K562 (cell line): ENCODE data around the gene BCL2L13. TPM values are rescaled to one million over a fixed set of nuclear protein-coding genes. Genes with fewer than 3 reads are reported as not detected.
"Not testable (repeated sequence)": the region's sequence is repeated elsewhere in the genome, so short reads cannot be mapped to it uniquely, and the experiment has no call there.

Experiments
- ATAC-seq: fragments of 200-7000 bp; cut with Tn5 transposase; 3 replicates; pipeline ENCODE4 v1.9.1; 2020; ENCODE audit warnings: moderate library complexity
- BruUV-seq: library from RNA; stranded (reverse); fragments of 400-500 nt; replicated peaks from 2 replicates; lab custom pipeline; 2021; lab: Mats Ljungman, UMichigan
- CTCF ChIA-PET: fragments of 300-600 bp; formaldehyde crosslinking; extraction: SDS; loops from one replicate; lab custom pipeline; 2021; ENCODE audit warnings: low intra/inter-chr PET ratio; lab: Yijun Ruan, JAX
- POLR2A ChIA-PET: fragments of 300-600, 350-650 bp; sonication (Branson Sonifier 250); formaldehyde crosslinking; extraction: SDS; loops from one replicate; lab custom pipeline; 2021; ENCODE audit warnings: antibody characterized with exemption, inconsistent platforms; lab: Yijun Ruan, JAX
- DNase-seq, 4 experiments: peaks; one replicate each; pipeline versions ENCODE4 v3.0.0 to v3.0.0-alpha.2; 2011 to 2018; ENCODE audit warnings: low spot score in 3 of 4, mixed read lengths in 3 of 4; ENCODE audit errors: extremely low read depth in 1 of 4
- FAIRE-seq: peaks from 2 replicates; lab custom pipeline; 2011; peaks lifted over from hg19 to GRCh38; lab: Jason Lieb, UNC
- H2AFZ ChIP-seq: 2 replicates; pipeline ENCODE4 v1.6.0; 2011; ENCODE audit warnings: low read depth, low read length, control low read depth, inconsistent platforms
- H3K27ac ChIP-seq: fragments of 200-600 bp; 3 replicates; pipeline ENCODE4 v1.8.0; 2011; ENCODE audit warnings: low read depth, mild to moderate bottlenecking, control low read depth, inconsistent platforms, low read length, moderate library complexity, mixed read lengths; ENCODE audit errors: extremely low read depth
- H3K27me3 ChIP-seq, 2 experiments: fragments of 300-600 bp in 1 of 2; 2 replicates in 1 of 2; 3 replicates in 1 of 2; pipeline versions ENCODE4 v1.6.0 to v1.8.0; 2011; ENCODE audit warnings: inconsistent platforms in 2 of 2, low read length in 2 of 2, mild to moderate bottlenecking in 1 of 2, mixed read lengths in 1 of 2, moderate library complexity in 1 of 2; ENCODE audit not compliant: control insufficient read depth in 2 of 2, insufficient read depth in 2 of 2
- H3K36me3 ChIP-seq: fragments of 300-600 bp; 3 replicates; pipeline ENCODE4 v1.8.0; 2011; ENCODE audit warnings: mild to moderate bottlenecking, low read length, inconsistent platforms; ENCODE audit not compliant: control insufficient read depth, insufficient read depth
- H3K4me1 ChIP-seq, 2 experiments: fragments of 200-600 bp in 1 of 2; replicated peaks in 1 of 2; 2 replicates in 1 of 2; 3 replicates in 1 of 2; pipeline versions ENCODE4 v1.5.1 to v1.8.0; 2011; ENCODE audit warnings: inconsistent platforms in 2 of 2, low read length in 2 of 2, mild to moderate bottlenecking in 1 of 2, mixed read lengths in 1 of 2, moderate library complexity in 1 of 2; ENCODE audit not compliant: control insufficient read depth in 2 of 2, insufficient read depth in 2 of 2
- H3K4me2 ChIP-seq: 2 replicates; pipeline ENCODE4 v1.6.1; 2011; ENCODE audit warnings: low read length, control low read depth, inconsistent platforms, mixed read lengths; ENCODE audit not compliant: insufficient read depth
- H3K4me3 ChIP-seq: fragments of 200-600 bp; sonication (generic), shearing (Covaris generic); 2 replicates; pipeline ENCODE4 v1.5.1; 2016; ENCODE audit warnings: control low read depth, inconsistent platforms
- H3K79me2 ChIP-seq: fragments of 200-600 bp; 3 replicates; pipeline ENCODE4 v1.8.0; 2011; ENCODE audit warnings: low read length, inconsistent platforms; ENCODE audit not compliant: control insufficient read depth, insufficient read depth
- H3K9ac ChIP-seq, 2 experiments: 2 replicates each; pipeline versions ENCODE4 v1.6.0 to v1.6.1; 2011; ENCODE audit warnings: low read depth in 2 of 2, low read length in 2 of 2, control low read depth in 1 of 2, inconsistent platforms in 1 of 2, mild to moderate bottlenecking in 1 of 2, mixed read lengths in 1 of 2; ENCODE audit not compliant: insufficient read depth in 1 of 2
- H3K9me1 ChIP-seq: one replicate; pipeline ENCODE4 v1.6.0; 2011; ENCODE audit warnings: inconsistent platforms, mild to moderate bottlenecking, low read length, moderate library complexity; ENCODE audit not compliant: control insufficient read depth, insufficient read depth
- H3K9me3 ChIP-seq: replicated peaks from 2 replicates; pipeline ENCODE4 v1.5.1; 2011; ENCODE audit warnings: low read depth, low read length, inconsistent platforms; ENCODE audit not compliant: control insufficient read depth, insufficient read depth
- H4K20me1 ChIP-seq: replicated peaks from 2 replicates; pipeline ENCODE4 v1.6.1; 2011; ENCODE audit warnings: low read length, inconsistent platforms, mixed read lengths; ENCODE audit not compliant: control insufficient read depth, insufficient read depth
- ATF4 ChIP-seq: fragments of 450-650 bp; formaldehyde crosslinking; IDR thresholded peaks from 2 replicates; pipeline ENCODE4 v1.4.0; 2022; ENCODE audit warnings: mild to moderate bottlenecking, moderate library complexity
- BCL6 ChIP-seq: fragments of 250-450 bp; sonication (Bioruptor Pico); IDR thresholded peaks from 2 replicates; pipeline ENCODE4 v1.4.0; 2020
- GATA2 ChIP-seq: sonication (generic); formaldehyde crosslinking; IDR thresholded peaks from 2 replicates; pipeline ENCODE4 v1.4.0; 2020; ENCODE audit warnings: mild to moderate bottlenecking, missing genetic modification reagents
- NUFIP1 ChIP-seq: fragments of 450-650 bp; IDR thresholded peaks from 2 replicates; pipeline ENCODE4 v1.6.1; 2018; ENCODE audit not compliant: partially characterized antibody
- OTX1 ChIP-seq: fragments of 450-650 bp; formaldehyde crosslinking; IDR thresholded peaks from 2 replicates; pipeline ENCODE4 v1.4.0; 2022; ENCODE audit warnings: mild to moderate bottlenecking
- XRCC3 ChIP-seq: fragments of 450-650 bp; IDR thresholded peaks from 2 replicates; pipeline ENCODE4 v1.6.1; 2017; ENCODE audit warnings: mild to moderate bottlenecking, moderate library complexity
- ZNF140 ChIP-seq: fragments of 250-450 bp; sonication (Bioruptor Pico); IDR thresholded peaks from 2 replicates; pipeline ENCODE4 v1.8.0; 2021; ENCODE audit warnings: moderate library complexity, mild to moderate bottlenecking, inconsistent platforms
- ZNF23 ChIP-seq: fragments of 250-450 bp; sonication (Bioruptor Pico); IDR thresholded peaks from 2 replicates; pipeline ENCODE4 v1.4.0; 2020; ENCODE audit warnings: mild to moderate bottlenecking
- WGBS: fragments of 100-300 bp; shearing (Covaris generic); methylation state at CpG from one replicate; pipeline ENCODE4 v1.1.6; 2016; ENCODE audit warnings: low coverage, mixed read lengths; ENCODE audit not compliant: insufficient coverage; ENCODE audit errors: missing lambda C conversion rate; 5-methylcytosine and 5-hydroxymethylcytosine counted together
- in situ Hi-C: fragments of 300-500 bp; cut with MboI; formaldehyde crosslinking; loops from 4 replicates; pipeline ENCODE4 v1.15.0; 2018; ENCODE audit warnings: inconsistent platforms, mixed read lengths
- intact Hi-C: fragments of 100-400 bp; cut with micrococcal nuclease; formaldehyde crosslinking; loops from 2 replicates; pipeline ENCODE4 v1.14.2; 2022
- polyA plus RNA-seq, 8 experiments: library from polyadenylated mRNA; depleted of rRNA in 4 of 8; stranded (reverse) in 5 of 8; unstranded in 3 of 8; fragments of >200 nt; fragmentation: Nextera tagmentation in 2 of 8; fragmentation: Illumina TruSeq in 1 of 8; extraction: Ambion mirVana in 2 of 8; extraction: Trizol in 1 of 8; gene quantifications; 2 replicates each; pipeline versions ENCODE4 v1.2.1 to v1.2.3, GENCODE V29; 2011 to 2014; ENCODE audit warnings: inconsistent platforms in 1 of 8, missing spikeins in 1 of 8
- total RNA-seq, 7 experiments: library from RNA; depleted of rRNA in 6 of 7; stranded (reverse); fragments of >200 nt in 6 of 7; fragmentation: Illumina TruSeq in 2 of 7; extraction: Trizol in 2 of 7; gene quantifications; 2 replicates each; pipeline versions ENCODE4 v1.2.1 to v1.2.3, GENCODE V29; 2011 to 2021; ENCODE audit warnings: low replicate concordance in 1 of 7
- TF ChIP-seq, protein P1 (sequence below): fragments of 450-650 bp; IDR thresholded peaks from 2 replicates; pipeline ENCODE4 v1.6.1; 2018; ENCODE audit not compliant: partially characterized antibody

The BCL2L13 gene
- total and polyA plus RNA-seq, 9 of the 15 experiments (the other 6 are each of a cell fraction or from before 2014, with no cell fraction given), result 41.5 to 63.4 (median 56.5) TPM

DNA sequence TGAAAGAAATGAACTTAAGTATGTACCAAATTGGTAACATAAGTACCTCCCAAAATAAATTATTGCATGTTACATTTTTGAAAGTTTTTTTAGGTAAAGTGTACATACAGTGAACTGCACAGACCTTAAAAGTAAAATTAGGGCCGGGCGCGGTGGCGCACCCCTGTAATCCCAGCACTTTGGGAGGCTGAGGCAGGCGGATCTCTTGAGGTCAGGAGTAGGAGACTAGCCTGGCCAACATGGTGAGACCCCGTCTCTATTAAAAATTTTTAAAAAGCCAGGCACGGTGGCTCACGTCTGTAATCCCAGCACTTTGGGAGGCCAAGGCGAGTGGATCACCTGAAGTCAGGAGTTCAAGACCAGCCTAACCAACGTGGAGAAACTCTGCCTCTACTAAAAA, 1.7 kb upstream of the BCL2L13 start:
- DNase-seq, H3K9me3 ChIP-seq, CTCF ChIA-PET, H3K9me1 ChIP-seq, H3K27ac ChIP-seq, H3K27me3 ChIP-seq, FAIRE-seq, in situ Hi-C loops, H4K20me1 ChIP-seq, BruUV-seq, H3K4me3 ChIP-seq, H2AFZ ChIP-seq, H3K9ac ChIP-seq, H3K4me2 ChIP-seq, ATAC-seq: not testable (repeated sequence)
- 85% methylated on average over 10 of the region's 10 CpGs for WGBS
- H3K36me3 ChIP-seq, result peaks cover 14% of the 10 kb centered on the region
- H3K4me1 ChIP-seq, result peaks cover 31 to 38% of the 10 kb centered on the region in 2 experiments
- POLR2A ChIA-PET, result interaction anchor here (0.6 to 1.1 kb wide), 3 partner anchors 13 to 39 kb away, joined by 3 to 4 read pairs (median 3); no protein-coding TSS in a partner anchor
- peaks cover 41% of the 10 kb centered on the region for H3K79me2 ChIP-seq
- intact Hi-C loops, result loop anchor here (5.0 kb wide), 1 partner anchor 150 kb away; no protein-coding TSS in a partner anchor

DNA sequence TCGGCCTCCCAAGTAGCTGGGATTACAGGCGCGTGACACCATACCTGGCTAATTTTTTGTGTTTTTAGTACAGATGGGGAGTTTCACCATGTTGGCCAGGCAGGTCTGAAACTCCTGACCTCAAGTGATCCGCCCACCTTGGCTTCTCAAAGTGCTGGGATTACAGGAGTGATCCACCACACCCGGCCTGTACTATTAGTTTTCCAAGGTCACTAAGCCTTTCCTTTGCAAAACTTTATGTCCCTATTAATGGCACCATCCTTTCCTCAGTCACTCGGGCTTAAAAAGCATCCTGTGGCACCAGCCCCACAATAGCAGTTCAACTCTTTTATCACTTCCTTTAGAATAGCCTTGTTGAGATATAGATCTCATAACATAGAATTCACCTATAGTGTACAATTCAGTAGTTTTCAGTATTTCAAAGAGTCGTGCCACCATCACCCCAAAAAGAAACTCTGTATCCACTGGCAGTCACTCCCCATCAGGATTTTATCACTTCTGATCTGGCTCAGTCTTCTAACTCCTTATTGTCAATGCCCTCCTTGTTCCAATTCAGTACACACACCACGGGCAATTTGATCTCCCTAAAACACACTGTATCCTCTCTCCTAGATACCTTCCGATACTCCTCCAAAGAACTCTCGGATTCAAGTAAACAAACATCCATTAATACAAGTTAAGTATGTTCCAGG, 921 bp upstream of the BCL2L13 start:
- peak; percentile 0; the same call in 2 of the 3 replicates for ATAC-seq
- FAIRE-seq, result no peak
- in situ Hi-C loops (no loop called here), intact Hi-C loops (loop anchor here (1.0 to 5.0 kb wide), 3 partner anchors 36 to 150 kb away; partner anchors contain the start of gene SLC25A18)
- no peak for DNase-seq
- no TSS peak for BruUV-seq
- ChIA-PET POLR2A (interaction anchor here (0.6 kb wide), 1 partner anchor 40 kb away, joined by 4 read pairs; no protein-coding TSS in a partner anchor), CTCF (no interaction called here)
- Histone ChIP-seq H3K4me2 (peak overlapping the region; percentile 99), H3K27ac (peak overlapping the region; percentile 99), H3K9ac (peak overlapping the region; percentile 99 to 100), H3K36me3 (peaks cover 15% of the 10 kb centered on the region), H3K27me3 (no peaks in the 10 kb centered on the region), H3K4me1 (peaks cover 31% of the 10 kb centered on the region in 2 experiments), H3K4me3 (peak overlapping the region; percentile 90), H3K79me2 (peaks cover 49% of the 10 kb centered on the region), H3K9me3 (no peaks in the 10 kb centered on the region), H2AFZ (peak overlapping the region; percentile 80), H4K20me1 (no peaks in the 10 kb centered on the region), H3K9me1 (no peaks in the 10 kb centered on the region)
- WGBS, result 28% methylated on average over 10 of the region's 10 CpGs
- no peak for TF ChIP-seq NUFIP1
- TF ChIP-seq XRCC3, result no peak
- TF ChIP-seq GATA2 (CRISPR knock-in tag), result no peak
- TF ChIP-seq OTX1, result no peak
- TF ChIP-seq ATF4, result peak; percentile 47; the same call in 1 of the 2 replicates
- no peak for TF ChIP-seq ZNF23 (CRISPR knock-in tag)
- TF ChIP-seq BCL6 (CRISPR knock-in tag), result no peak
- TF ChIP-seq ZNF140, result no peak
- TF ChIP-seq, protein P1, sequence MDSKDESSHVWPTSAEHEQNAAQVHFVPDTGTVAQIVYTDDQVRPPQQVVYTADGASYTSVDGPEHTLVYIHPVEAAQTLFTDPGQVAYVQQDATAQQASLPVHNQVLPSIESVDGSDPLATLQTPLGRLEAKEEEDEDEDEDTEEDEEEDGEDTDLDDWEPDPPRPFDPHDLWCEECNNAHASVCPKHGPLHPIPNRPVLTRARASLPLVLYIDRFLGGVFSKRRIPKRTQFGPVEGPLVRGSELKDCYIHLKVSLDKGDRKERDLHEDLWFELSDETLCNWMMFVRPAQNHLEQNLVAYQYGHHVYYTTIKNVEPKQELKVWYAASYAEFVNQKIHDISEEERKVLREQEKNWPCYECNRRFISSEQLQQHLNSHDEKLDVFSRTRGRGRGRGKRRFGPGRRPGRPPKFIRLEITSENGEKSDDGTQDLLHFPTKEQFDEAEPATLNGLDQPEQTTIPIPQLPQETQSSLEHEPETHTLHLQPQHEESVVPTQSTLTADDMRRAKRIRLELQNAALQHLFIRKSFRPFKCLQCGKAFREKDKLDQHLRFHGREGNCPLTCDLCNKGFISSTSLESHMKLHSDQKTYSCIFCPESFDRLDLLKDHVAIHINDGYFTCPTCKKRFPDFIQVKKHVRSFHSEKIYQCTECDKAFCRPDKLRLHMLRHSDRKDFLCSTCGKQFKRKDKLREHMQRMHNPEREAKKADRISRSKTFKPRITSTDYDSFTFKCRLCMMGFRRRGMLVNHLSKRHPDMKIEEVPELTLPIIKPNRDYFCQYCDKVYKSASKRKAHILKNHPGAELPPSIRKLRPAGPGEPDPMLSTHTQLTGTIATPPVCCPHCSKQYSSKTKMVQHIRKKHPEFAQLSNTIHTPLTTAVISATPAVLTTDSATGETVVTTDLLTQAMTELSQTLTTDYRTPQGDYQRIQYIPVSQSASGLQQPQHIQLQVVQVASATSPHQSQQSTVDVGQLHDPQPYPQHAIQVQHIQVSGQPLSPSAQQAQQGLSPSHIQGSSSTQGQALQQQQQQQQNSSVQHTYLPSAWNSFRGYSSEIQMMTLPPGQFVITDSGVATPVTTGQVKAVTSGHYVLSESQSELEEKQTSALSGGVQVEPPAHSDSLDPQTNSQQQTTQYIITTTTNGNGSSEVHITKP, result peak; percentile 17
